Endodermal cell (in vitro differentiated cells): Measurements from ENCODE around the gene PTPRC. TPM values are rescaled to one million over a fixed set of nuclear protein-coding genes. Genes with fewer than 3 reads are reported as not detected.

ENCODE experiments used
- DNase-seq: peaks from one replicate; pipeline ENCODE4 v3.0.0-alpha.2; 2017
- H3K27ac ChIP-seq: 2 replicates; pipeline ENCODE4 v1.5.1; 2013; ENCODE audit warnings: mild to moderate bottlenecking, low read depth, low read length, moderate library complexity
- H3K27me3 ChIP-seq: 2 replicates; pipeline ENCODE4 v1.6.1; 2013; ENCODE audit warnings: mild to moderate bottlenecking, low read length, moderate library complexity; ENCODE audit not compliant: insufficient read depth, control insufficient read depth, poor library complexity, severe bottlenecking
- H3K36me3 ChIP-seq: 2 replicates; pipeline ENCODE4 v1.7.0; 2013; ENCODE audit warnings: mild to moderate bottlenecking, low read length, moderate library complexity; ENCODE audit not compliant: control insufficient read depth, insufficient read depth
- H3K4me1 ChIP-seq: one replicate; pipeline ENCODE4 v1.7.0; 2013; ENCODE audit warnings: low read length; ENCODE audit not compliant: control insufficient read depth, insufficient read depth
- H3K4me3 ChIP-seq: 2 replicates; pipeline ENCODE4 v1.5.1; 2013; ENCODE audit warnings: mild to moderate bottlenecking, low read length, moderate library complexity
- H3K9ac ChIP-seq: 2 replicates; pipeline ENCODE4 v1.6.1; 2013; ENCODE audit warnings: mild to moderate bottlenecking, low read length, moderate library complexity; ENCODE audit not compliant: poor library complexity, severe bottlenecking; ENCODE audit errors: extremely low read depth
- H3K9me3 ChIP-seq: 2 replicates; pipeline ENCODE4 v1.6.1; 2013; ENCODE audit warnings: mild to moderate bottlenecking, low read length, moderate library complexity; ENCODE audit not compliant: control insufficient read depth
- H3K27ac Mint-ChIP-seq: 2 replicates; pipeline ENCODE4 v1.8.0; 2020; ENCODE audit warnings: mixed read lengths
- H3K27me3 Mint-ChIP-seq: 2 replicates; pipeline ENCODE4 v1.8.0; 2021; ENCODE audit warnings: mild to moderate bottlenecking, mixed read lengths; ENCODE audit not compliant: insufficient read depth
- H3K36me3 Mint-ChIP-seq: 2 replicates; pipeline ENCODE4 v1.8.0; 2020; ENCODE audit warnings: low read depth, mixed read lengths
- H3K4me1 Mint-ChIP-seq: 2 replicates; pipeline ENCODE4 v1.8.0; 2020; ENCODE audit warnings: mixed read lengths
- H3K4me3 Mint-ChIP-seq: 2 replicates; pipeline ENCODE4 v1.8.0; 2020; ENCODE audit warnings: mild to moderate bottlenecking, moderate library complexity, mixed read lengths
- H3K9me3 Mint-ChIP-seq: 2 replicates; pipeline ENCODE4 v1.8.0; 2020; ENCODE audit warnings: mild to moderate bottlenecking, mixed read lengths
- WGBS, 2 experiments: methylation state at CpG; one replicate each; pipeline versions ENCODE4 v1.1.5 to v1.1.7; 2013; ENCODE audit warnings: missing lambda C conversion rate in 2 of 2, mixed read lengths in 1 of 2; ENCODE audit not compliant: insufficient coverage in 1 of 2, insufficient read length in 1 of 2; 5-methylcytosine and 5-hydroxymethylcytosine counted together
- total RNA-seq, 2 donors: library from RNA; stranded (reverse); fragmentation: NEBNext Ultra II Directional in 1 of 2; extraction: Animal tissue kit (Norgen Biotek cat#: 25700) in 1 of 2; gene quantifications; 2 replicates in 1 of 2; 3 replicates in 1 of 2; pipeline ENCODE4 v1.2.1, GENCODE V29; 2021
- TF ChIP-seq, protein P1 (sequence below): fragments of 200-600 bp; sonication (generic); conservative IDR thresholded peaks from 2 replicates; pipeline ENCODE4 v1.5.0; 2021; ENCODE audit warnings: antibody characterized with exemption, mild to moderate bottlenecking

Gene PTPRC
- total RNA-seq, 2 donors from 2014 or later, result 0.11 TPM; not detected in 1

DNA sequence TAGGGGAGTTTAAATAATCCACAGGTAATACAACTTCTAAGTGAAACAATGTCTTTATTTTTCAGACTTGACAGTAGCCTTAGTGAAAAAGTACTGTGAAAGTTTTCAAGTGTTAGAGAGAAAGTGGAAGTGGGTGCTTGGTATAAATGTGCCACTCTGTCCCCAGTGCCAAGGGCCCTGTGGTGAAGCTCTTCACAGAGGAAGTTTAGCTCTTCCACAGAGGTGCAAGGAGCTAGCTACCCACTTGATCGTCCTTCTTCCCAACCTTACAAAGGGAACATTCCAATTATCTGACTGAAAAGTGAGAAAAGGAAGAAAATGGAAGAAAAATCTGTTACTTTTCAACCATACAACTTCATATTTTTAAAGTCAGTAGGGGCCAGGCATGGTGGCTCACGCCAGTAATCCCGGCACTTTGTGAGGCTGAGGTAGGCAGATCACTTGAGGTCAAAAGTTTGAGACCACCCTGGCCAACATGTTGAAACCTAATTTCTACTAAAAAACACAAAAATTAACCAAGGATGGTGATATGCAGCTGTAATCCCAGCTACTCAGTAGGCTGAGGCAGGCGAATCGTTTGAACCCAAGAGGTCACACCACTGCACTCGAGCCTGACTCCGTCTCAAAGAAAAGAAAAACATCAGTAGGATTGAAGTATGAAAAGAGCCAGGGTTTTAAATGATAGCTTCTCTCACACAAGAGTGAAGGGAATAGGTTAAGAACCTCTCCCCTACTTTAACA is 41.0 kb upstream of the PTPRC start:
- H3K27me3 Mint-ChIP-seq, result no peaks in the 10 kb centered on the region

GRCh38 chr1:198598796-198599321 is 40.0 kb upstream of the PTPRC start:
- H3K36me3 ChIP-seq, result no peaks in the 10 kb centered on the region
- Mint-ChIP-seq H3K36me3 (no peaks in the 10 kb centered on the region), H3K4me1 (peaks cover 10% of the 10 kb centered on the region), H3K27me3 (no peaks in the 10 kb centered on the region), H3K4me3 (no peak overlapping the region), H3K9me3 (peaks cover 11% of the 10 kb centered on the region), H3K27ac (no peak overlapping the region)
- no peak overlapping the region for H3K27ac ChIP-seq
- H3K4me1 ChIP-seq, result no peaks in the 10 kb centered on the region
- H3K27me3 ChIP-seq, result no peaks in the 10 kb centered on the region
- H3K9ac ChIP-seq, result no peak overlapping the region
- no peak overlapping the region for H3K4me3 ChIP-seq
- WGBS, 2 experiments, result 93 to 98% methylated on average over 6 of the region's 6 CpGs
- DNase-seq, result no peak
- peaks cover 11% of the 10 kb centered on the region for H3K9me3 ChIP-seq
- TF ChIP-seq, protein P1, sequence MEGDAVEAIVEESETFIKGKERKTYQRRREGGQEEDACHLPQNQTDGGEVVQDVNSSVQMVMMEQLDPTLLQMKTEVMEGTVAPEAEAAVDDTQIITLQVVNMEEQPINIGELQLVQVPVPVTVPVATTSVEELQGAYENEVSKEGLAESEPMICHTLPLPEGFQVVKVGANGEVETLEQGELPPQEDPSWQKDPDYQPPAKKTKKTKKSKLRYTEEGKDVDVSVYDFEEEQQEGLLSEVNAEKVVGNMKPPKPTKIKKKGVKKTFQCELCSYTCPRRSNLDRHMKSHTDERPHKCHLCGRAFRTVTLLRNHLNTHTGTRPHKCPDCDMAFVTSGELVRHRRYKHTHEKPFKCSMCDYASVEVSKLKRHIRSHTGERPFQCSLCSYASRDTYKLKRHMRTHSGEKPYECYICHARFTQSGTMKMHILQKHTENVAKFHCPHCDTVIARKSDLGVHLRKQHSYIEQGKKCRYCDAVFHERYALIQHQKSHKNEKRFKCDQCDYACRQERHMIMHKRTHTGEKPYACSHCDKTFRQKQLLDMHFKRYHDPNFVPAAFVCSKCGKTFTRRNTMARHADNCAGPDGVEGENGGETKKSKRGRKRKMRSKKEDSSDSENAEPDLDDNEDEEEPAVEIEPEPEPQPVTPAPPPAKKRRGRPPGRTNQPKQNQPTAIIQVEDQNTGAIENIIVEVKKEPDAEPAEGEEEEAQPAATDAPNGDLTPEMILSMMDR, result no peak

More for the DNA sequence above, 41.0 kb upstream of the PTPRC start:
- Mint-ChIP-seq H3K9me3 (peaks cover 11% of the 10 kb centered on the region), H3K36me3 (no peaks in the 10 kb centered on the region), H3K4me3 (no peak overlapping the region), H3K4me1 (peaks cover 10% of the 10 kb centered on the region), H3K27ac (no peak overlapping the region)
- H3K36me3 ChIP-seq, result no peaks in the 10 kb centered on the region
- 93 to 94% methylated on average over 5 to 7 of the region's 7 CpGs for WGBS, 2 experiments
- no peaks in the 10 kb centered on the region for H3K4me1 ChIP-seq
- H3K27me3 ChIP-seq, result no peaks in the 10 kb centered on the region
- H3K4me3 ChIP-seq, result no peak overlapping the region
- H3K9ac ChIP-seq, result no peak overlapping the region
- DNase-seq, result no peak
- TF ChIP-seq, protein P1, result no peak
- H3K9me3 ChIP-seq, result peaks cover 11% of the 10 kb centered on the region
- H3K27ac ChIP-seq, result no peak overlapping the region

- Mint-ChIP-seq H3K9me3 (peaks cover 11% of the 10 kb centered on the region), H3K27ac (no peak overlapping the region), H3K4me1 (peaks cover 10% of the 10 kb centered on the region), H3K4me3 (no peak overlapping the region), H3K27me3 (no peaks in the 10 kb centered on the region), H3K36me3 (no peaks in the 10 kb centered on the region)
- Histone ChIP-seq H3K4me3 (no peak overlapping the region), H3K9me3 (peaks cover 11% of the 10 kb centered on the region), H3K27me3 (no peaks in the 10 kb centered on the region), H3K36me3 (no peaks in the 10 kb centered on the region), H3K9ac (no peak overlapping the region), H3K4me1 (no peaks in the 10 kb centered on the region), H3K27ac (no peak overlapping the region)
- TF ChIP-seq, protein P1, result no peak
- 93 to 100% methylated on average over 2 of the region's 2 CpGs for WGBS, 2 experiments
- no peak for DNase-seq
Observed at GRCh38 chr1:198599749-198600148, 39.1 kb upstream of the PTPRC start.
